ENCODE measurements around the gene COPG1.

DNA sequence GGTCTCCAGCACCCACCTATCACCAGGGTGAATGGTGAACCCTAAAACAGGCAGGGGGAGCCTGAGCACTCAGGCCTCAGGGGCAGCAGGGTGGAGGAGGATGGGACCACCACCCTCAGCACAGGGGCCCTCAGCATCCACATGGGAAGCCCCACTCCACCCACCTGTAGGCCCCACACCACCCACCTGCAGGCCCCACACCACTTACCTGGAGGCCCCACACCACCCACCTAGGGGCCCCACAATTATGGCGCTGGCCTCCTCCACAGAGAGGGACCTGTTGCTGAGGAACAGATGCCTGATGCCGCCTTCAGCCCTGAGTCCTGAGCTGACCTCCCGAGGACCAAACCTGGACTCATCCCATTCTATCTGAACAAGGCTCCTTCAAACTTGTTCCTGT lies 76.0 kb downstream of the COPG1 start:
- TF ChIP-seq, protein P1, sequence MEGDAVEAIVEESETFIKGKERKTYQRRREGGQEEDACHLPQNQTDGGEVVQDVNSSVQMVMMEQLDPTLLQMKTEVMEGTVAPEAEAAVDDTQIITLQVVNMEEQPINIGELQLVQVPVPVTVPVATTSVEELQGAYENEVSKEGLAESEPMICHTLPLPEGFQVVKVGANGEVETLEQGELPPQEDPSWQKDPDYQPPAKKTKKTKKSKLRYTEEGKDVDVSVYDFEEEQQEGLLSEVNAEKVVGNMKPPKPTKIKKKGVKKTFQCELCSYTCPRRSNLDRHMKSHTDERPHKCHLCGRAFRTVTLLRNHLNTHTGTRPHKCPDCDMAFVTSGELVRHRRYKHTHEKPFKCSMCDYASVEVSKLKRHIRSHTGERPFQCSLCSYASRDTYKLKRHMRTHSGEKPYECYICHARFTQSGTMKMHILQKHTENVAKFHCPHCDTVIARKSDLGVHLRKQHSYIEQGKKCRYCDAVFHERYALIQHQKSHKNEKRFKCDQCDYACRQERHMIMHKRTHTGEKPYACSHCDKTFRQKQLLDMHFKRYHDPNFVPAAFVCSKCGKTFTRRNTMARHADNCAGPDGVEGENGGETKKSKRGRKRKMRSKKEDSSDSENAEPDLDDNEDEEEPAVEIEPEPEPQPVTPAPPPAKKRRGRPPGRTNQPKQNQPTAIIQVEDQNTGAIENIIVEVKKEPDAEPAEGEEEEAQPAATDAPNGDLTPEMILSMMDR (IDR thresholded peaks at IDR 0.05): no peak
- no peak for TF ChIP-seq EZH2 (IDR thresholded peaks at IDR 0.05)

Data from neural progenitor cell (in vitro differentiated cells).